Measurements from ENCODE around the gene RALGAPA2.

DNA sequence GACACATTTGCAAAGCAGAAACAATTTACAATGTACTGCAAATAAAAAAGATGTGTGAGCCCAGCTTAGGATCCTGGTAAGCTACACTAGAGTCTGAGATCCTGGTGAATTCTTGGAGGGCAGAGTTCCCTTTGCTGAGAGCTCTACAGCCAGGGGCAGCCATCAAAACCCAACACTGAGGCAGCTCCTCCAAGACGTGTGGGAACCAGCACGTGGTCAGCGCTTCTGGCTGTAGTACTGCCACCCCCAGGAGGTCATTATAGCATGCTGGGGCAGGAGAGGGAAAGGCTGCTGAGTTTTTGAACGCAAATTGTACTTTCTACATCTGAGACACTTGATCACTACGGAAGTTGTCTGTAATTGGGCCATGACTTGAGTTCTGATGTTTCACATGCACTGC lies 213.0 kb downstream of the RALGAPA2 start:
- TF ChIP-seq EGR1 (IDR thresholded peaks at IDR 0.05; ENCODE audit: low read depth) (no peak), YY1 (IDR thresholded peaks at IDR 0.05; ENCODE audit: extremely low read depth, insufficient replicate concordance, low read depth, low read length) (no peak), POLR2A (IDR thresholded peaks at IDR 0.05; ENCODE audit: borderline replicate concordance, extremely low read depth, insufficient read depth, insufficient read length) (no peak), CTCF (IDR thresholded peaks at IDR 0.05 in 2 of 3, conservative IDR thresholded peaks at IDR 0.05 in 1 of 3; ENCODE audit: borderline replicate concordance in 1 of 3, insufficient read depth in 1 of 3, low read depth in 2 of 3, low read length in 2 of 3) (no peak), JUND (IDR thresholded peaks at IDR 0.05) (no peak), EZH2 (IDR thresholded peaks at IDR 0.05) (no peak), RAD21 (IDR thresholded peaks at IDR 0.05; ENCODE audit: low read depth) (no peak), ATF3 (IDR thresholded peaks at IDR 0.05) (no peak), ZFX (IDR thresholded peaks at IDR 0.05) (no peak), SP1 (IDR thresholded peaks at IDR 0.05; ENCODE audit: low read depth) (no peak), TCF7L2 (IDR thresholded peaks at IDR 0.05; ENCODE audit: borderline replicate concordance, extremely low read depth, insufficient read depth, insufficient read length) (no peak), ZNF274 (IDR thresholded peaks at IDR 0.05; ENCODE audit: low read depth, low read length) (no peak)
- TF ChIP-seq, protein P1, sequence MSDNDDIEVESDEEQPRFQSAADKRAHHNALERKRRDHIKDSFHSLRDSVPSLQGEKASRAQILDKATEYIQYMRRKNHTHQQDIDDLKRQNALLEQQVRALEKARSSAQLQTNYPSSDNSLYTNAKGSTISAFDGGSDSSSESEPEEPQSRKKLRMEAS (IDR thresholded peaks at IDR 0.05) = no peak
- TF ChIP-seq, protein P2, sequence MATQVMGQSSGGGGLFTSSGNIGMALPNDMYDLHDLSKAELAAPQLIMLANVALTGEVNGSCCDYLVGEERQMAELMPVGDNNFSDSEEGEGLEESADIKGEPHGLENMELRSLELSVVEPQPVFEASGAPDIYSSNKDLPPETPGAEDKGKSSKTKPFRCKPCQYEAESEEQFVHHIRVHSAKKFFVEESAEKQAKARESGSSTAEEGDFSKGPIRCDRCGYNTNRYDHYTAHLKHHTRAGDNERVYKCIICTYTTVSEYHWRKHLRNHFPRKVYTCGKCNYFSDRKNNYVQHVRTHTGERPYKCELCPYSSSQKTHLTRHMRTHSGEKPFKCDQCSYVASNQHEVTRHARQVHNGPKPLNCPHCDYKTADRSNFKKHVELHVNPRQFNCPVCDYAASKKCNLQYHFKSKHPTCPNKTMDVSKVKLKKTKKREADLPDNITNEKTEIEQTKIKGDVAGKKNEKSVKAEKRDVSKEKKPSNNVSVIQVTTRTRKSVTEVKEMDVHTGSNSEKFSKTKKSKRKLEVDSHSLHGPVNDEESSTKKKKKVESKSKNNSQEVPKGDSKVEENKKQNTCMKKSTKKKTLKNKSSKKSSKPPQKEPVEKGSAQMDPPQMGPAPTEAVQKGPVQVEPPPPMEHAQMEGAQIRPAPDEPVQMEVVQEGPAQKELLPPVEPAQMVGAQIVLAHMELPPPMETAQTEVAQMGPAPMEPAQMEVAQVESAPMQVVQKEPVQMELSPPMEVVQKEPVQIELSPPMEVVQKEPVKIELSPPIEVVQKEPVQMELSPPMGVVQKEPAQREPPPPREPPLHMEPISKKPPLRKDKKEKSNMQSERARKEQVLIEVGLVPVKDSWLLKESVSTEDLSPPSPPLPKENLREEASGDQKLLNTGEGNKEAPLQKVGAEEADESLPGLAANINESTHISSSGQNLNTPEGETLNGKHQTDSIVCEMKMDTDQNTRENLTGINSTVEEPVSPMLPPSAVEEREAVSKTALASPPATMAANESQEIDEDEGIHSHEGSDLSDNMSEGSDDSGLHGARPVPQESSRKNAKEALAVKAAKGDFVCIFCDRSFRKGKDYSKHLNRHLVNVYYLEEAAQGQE (IDR thresholded peaks at IDR 0.05; ENCODE audit: low read depth) = no peak

Measured in HCT116 (cell line).